Head of caudate nucleus (tissue), 42 donors: ENCODE data around the gene FOXL2.

Experiments used
- DNase-seq, 42 donors: peaks; one replicate each; pipeline versions ENCODE4 v3.0.0 to v3.0.0-alpha.2; 2020 to 2021; ENCODE audit warnings: mixed read lengths in 7 of 42
- intact Hi-C: fragments of 100-400 bp; cut with DNase I; formaldehyde crosslinking; loops from one replicate; pipeline ENCODE4 v1.15.0; 2022

The FOXL2 gene

GRCh38 chr3:138908846-138909245, 38.1 kb downstream of the FOXL2 start:
- intact Hi-C loops, result no loop called here
- no peak for DNase-seq

- no peak for DNase-seq
- intact Hi-C loops, result no loop called here
Measured at GRCh38 chr3:138907539-138907938, 39.4 kb downstream of the FOXL2 start.

- DNase-seq, result no peak
- intact Hi-C loops, result no loop called here
Measured at GRCh38 chr3:138902171-138902570, 44.8 kb downstream of the FOXL2 start.

- intact Hi-C loops, result no loop called here
- no peak for DNase-seq
Measured at GRCh38 chr3:138901567-138901966, 45.4 kb downstream of the FOXL2 start.

GRCh38 chr3:138899351-138899991, 47.5 kb downstream of the FOXL2 start:
- intact Hi-C loops, result no loop called here
- no peak for DNase-seq

GRCh38 chr3:138898708-138899107, 48.2 kb downstream of the FOXL2 start:
- DNase-seq, result no peak
- intact Hi-C loops, result no loop called here

GRCh38 chr3:138898301-138898700, 48.6 kb downstream of the FOXL2 start:
- no peak for DNase-seq
- intact Hi-C loops, result no loop called here
